Prostate gland (tissue), 2 donors: ENCODE results near the gene PARD6A. TPM values are rescaled to one million over a fixed set of nuclear protein-coding genes. Genes with fewer than 3 reads are reported as not detected.

Experiments
- DNase-seq: peaks from one replicate; pipeline ENCODE4 v3.0.0-alpha.2; 2019; ENCODE audit warnings: low spot score
- H3K27ac ChIP-seq, 2 donors: fragments of 200-600 bp; sonication (generic); 2 replicates each; pipeline ENCODE4 v1.5.1; 2017 to 2019
- H3K27me3 ChIP-seq: fragments of 200-600 bp; sonication (generic); replicated peaks from 2 replicates; pipeline ENCODE4 v1.5.1; 2019; ENCODE audit not compliant: insufficient read depth
- H3K36me3 ChIP-seq, 2 donors: fragments of 200-600 bp; sonication (generic); 1 replicate in 1 of 2; 2 replicates in 1 of 2; pipeline versions ENCODE4 v1.5.1 to v1.8.1; 2017 to 2019
- H3K4me1 ChIP-seq: fragments of 200-600 bp; sonication (generic); replicated peaks from 2 replicates; pipeline ENCODE4 v1.5.1; 2019
- H3K4me3 ChIP-seq, 2 donors: fragments of 200-600 bp; sonication (generic); 2 replicates each; pipeline ENCODE4 v1.5.1; 2017 to 2019
- H3K9me3 ChIP-seq: fragments of 200-600 bp; sonication (generic); 2 replicates; pipeline ENCODE4 v1.5.1; 2017
- POLR2A ChIP-seq: fragments of 450-650 bp; IDR thresholded peaks from one replicate; pipeline ENCODE4 v1.6.1; 2016; ENCODE audit warnings: antibody characterized with exemption, mild to moderate bottlenecking
- POLR2AphosphoS5 ChIP-seq: sonication (generic); formaldehyde crosslinking; IDR thresholded peaks from one replicate; pipeline ENCODE4 v1.6.1; 2017; ENCODE audit warnings: antibody characterized with exemption
- WGBS: methylation state at CpG from one replicate; pipeline ENCODE4 v1.1.5; 2018; 5-methylcytosine and 5-hydroxymethylcytosine counted together
- intact Hi-C: fragments of 100-400 bp; cut with DNase I; formaldehyde crosslinking; loops from one replicate; pipeline ENCODE4 v1.14.2; 2022
- total RNA-seq, 2 donors: library from RNA; depleted of rRNA; stranded (reverse); fragments of >200 nt; gene quantifications; one replicate each; pipeline ENCODE4 v1.1.0, GENCODE V29; 2016
- TF ChIP-seq, protein P1 (sequence below), 4 experiments: fragments of 200-600 bp in 2 of 4; fragments of 450-650 bp in 2 of 4; sonication (generic) in 2 of 4; IDR thresholded peaks; 1 replicate in 3 of 4; 2 replicates in 1 of 4; pipeline ENCODE4 v1.5.1; 2016 to 2019; ENCODE audit warnings: antibody characterized with exemption in 4 of 4, mild to moderate bottlenecking in 2 of 4, moderate library complexity in 2 of 4

The PARD6A gene
- total RNA-seq, 2 donors from 2014 or later, result 3.4 to 13.7 TPM

DNA sequence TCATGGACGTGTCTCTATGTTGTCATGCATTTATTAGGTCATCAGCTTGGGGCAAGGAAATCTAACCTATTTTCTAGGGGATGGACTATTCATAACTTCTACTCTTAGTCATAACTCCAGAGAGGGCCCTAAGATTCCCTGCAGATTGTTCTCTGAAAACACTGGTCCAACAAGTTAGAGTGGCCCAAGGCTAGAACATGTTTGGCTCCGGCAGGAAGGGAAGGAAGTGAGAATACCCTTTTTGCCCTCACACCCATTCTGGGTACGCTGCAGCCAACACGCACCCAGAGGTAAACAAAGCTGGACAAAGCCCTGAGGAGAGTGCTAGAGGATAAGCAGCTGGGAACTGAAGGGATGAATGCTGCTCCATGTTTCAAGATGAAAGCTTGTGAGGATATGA is 15.8 kb downstream of the PARD6A start:
- WGBS, result 52% methylated on average over 4 of the region's 4 CpGs
- TF ChIP-seq, protein P1, sequence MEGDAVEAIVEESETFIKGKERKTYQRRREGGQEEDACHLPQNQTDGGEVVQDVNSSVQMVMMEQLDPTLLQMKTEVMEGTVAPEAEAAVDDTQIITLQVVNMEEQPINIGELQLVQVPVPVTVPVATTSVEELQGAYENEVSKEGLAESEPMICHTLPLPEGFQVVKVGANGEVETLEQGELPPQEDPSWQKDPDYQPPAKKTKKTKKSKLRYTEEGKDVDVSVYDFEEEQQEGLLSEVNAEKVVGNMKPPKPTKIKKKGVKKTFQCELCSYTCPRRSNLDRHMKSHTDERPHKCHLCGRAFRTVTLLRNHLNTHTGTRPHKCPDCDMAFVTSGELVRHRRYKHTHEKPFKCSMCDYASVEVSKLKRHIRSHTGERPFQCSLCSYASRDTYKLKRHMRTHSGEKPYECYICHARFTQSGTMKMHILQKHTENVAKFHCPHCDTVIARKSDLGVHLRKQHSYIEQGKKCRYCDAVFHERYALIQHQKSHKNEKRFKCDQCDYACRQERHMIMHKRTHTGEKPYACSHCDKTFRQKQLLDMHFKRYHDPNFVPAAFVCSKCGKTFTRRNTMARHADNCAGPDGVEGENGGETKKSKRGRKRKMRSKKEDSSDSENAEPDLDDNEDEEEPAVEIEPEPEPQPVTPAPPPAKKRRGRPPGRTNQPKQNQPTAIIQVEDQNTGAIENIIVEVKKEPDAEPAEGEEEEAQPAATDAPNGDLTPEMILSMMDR (IDR thresholded peaks at IDR 0.05), result no peak
- TF ChIP-seq POLR2AphosphoS5 (peak; percentile 47), POLR2A (no peak)
- no peaks in the 10 kb centered on the region for H3K9me3 ChIP-seq
- no peak overlapping the region for H3K4me3 ChIP-seq
- intact Hi-C loops, result loop anchor here (10.0 kb wide), 1 partner anchor 128 kb away; the partner anchor contains the start of genes RANBP10 and TSNAXIP1
- no peaks in the 10 kb centered on the region for H3K36me3 ChIP-seq
- DNase-seq, result no peak
- H3K4me1 ChIP-seq, result peaks cover 12% of the 10 kb centered on the region
- H3K27me3 ChIP-seq, result no peaks in the 10 kb centered on the region
- H3K27ac ChIP-seq, result peak overlapping the region in 1 of 2 donors; percentile 29

DNA sequence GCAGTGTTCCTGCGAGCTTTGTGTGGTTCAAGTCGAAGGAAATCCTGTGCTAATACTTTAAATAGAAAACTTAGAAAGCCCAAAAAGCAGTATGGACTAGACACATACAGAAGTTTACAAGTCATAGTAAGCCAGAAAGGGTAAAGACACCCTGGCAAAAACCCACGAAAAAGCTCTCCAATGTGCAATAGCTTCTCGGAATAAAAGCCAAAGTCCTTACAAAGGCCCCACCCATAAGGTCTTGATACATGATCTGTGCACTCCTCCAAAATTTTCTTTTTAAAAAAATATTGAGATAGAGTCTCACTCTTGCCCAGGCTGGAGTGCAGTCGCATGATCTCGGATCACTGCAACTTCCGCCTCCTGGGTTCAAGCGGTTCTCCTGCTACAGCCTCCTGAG is 16.2 kb downstream of the PARD6A start:
- intact Hi-C loops, result loop anchor here (10.0 kb wide), 1 partner anchor 128 kb away; the partner anchor contains the start of genes RANBP10 and TSNAXIP1
- Histone ChIP-seq H3K27ac (peak overlapping the region in 1 of 2 donors; percentile 29), H3K9me3 (no peaks in the 10 kb centered on the region), H3K4me1 (peaks cover 12% of the 10 kb centered on the region), H3K27me3 (no peaks in the 10 kb centered on the region), H3K36me3 (no peaks in the 10 kb centered on the region), H3K4me3 (no peak overlapping the region)
- no peak for DNase-seq
- WGBS, result 67% methylated on average over 8 of the region's 8 CpGs
- TF ChIP-seq, protein P1 (IDR thresholded peaks at IDR 0.05), result no peak
- TF ChIP-seq POLR2A (no peak), POLR2AphosphoS5 (no peak)

DNA sequence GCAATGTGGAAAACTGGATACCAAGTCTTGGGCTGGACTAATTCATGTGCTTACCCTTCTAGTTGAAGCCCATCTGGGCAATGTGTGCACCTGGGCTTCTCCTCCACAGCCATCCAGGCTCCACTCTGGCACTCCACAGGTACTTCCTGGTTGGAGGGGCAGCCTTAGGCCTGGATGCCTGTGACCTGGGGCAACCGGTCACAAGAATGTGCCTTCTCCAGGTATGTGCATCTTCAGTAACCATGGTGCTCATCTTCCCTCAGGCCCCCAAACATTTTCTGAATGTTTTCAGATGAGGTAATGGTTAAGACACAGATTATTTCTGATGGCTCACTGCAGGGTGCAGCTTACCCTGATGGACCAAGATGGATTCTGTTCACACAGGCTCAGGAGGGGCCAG is 17.0 kb downstream of the PARD6A start:
- H3K27ac ChIP-seq, result peak overlapping the region in 1 of 2 donors; percentile 29
- 100% methylated on average over 1 of the region's 1 CpG for WGBS
- no peak for DNase-seq
- no peaks in the 10 kb centered on the region for H3K27me3 ChIP-seq
- H3K4me1 ChIP-seq, result peaks cover 12% of the 10 kb centered on the region
- H3K4me3 ChIP-seq, result no peak overlapping the region
- H3K9me3 ChIP-seq, result no peaks in the 10 kb centered on the region
- no peak for TF ChIP-seq POLR2A
- TF ChIP-seq, protein P1 (IDR thresholded peaks at IDR 0.05), result no peak
- no peak for TF ChIP-seq POLR2AphosphoS5
- H3K36me3 ChIP-seq, result no peaks in the 10 kb centered on the region
- intact Hi-C loops, result loop anchor here (10.0 kb wide), 1 partner anchor 127 kb away; the partner anchor contains the start of genes RANBP10 and TSNAXIP1

DNA sequence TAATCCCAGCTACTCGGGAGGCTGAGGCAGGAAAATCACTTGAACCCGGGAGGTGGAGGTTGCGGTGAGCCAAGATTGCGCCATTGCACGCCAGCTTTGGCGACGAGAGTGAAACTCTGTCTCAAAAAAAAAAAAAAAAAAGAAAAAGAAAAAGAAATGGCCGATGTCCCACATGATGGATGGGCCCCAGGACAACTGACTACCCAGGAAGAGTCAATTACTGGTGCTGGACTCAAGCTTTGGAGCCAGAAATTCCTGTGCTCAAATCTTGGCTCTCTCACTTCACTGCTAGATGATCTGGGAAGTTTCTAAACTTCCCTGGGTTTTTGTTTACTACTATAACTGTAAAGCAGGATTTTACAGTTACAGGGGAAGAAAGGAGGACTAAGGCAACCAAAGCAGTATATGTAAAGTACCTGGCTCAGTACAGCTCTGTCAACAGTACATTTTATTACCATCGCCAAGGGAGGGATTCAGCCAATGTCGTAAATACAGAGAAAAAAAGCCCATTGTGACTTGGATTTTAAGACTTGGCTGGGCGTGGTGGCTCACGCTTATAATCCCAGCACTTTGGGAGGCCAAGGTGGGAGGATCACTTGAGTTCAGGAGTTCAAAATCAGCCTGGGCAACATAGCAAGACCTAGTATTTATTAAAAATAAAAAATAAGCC is 17.7 kb downstream of the PARD6A start:
- H3K4me3 ChIP-seq, result no peak overlapping the region
- peak overlapping the region in 1 of 2 donors; percentile 46 for H3K27ac ChIP-seq
- peak; percentile 87 for TF ChIP-seq POLR2AphosphoS5
- TF ChIP-seq, protein P1 (IDR thresholded peaks at IDR 0.05), result no peak
- TF ChIP-seq POLR2A, result no peak
- H3K27me3 ChIP-seq, result no peaks in the 10 kb centered on the region
- no peaks in the 10 kb centered on the region for H3K36me3 ChIP-seq
- DNase-seq, result peak; percentile 55
- H3K4me1 ChIP-seq, result peaks cover 9% of the 10 kb centered on the region
- 44% methylated on average over 12 of the region's 12 CpGs for WGBS
- intact Hi-C loops, result loop anchor here (10.0 kb wide), 1 partner anchor 126 kb away; the partner anchor contains the start of genes RANBP10 and TSNAXIP1
- H3K9me3 ChIP-seq, result no peaks in the 10 kb centered on the region
